Body of pancreas (tissue), 4 donors: ENCODE measurements around the gene CETP. TPM values are rescaled to one million over a fixed set of nuclear protein-coding genes. Genes with fewer than 3 reads are reported as not detected.

Experiments
- ATAC-seq: fragments of 150-250 bp; one replicate; pipeline ENCODE4 v1.9.1; 2016
- DNase-seq, 4 donors: peaks; one replicate each; pipeline ENCODE4 v3.0.0-alpha.2; 2019
- H3K27ac ChIP-seq, 4 donors: fragments of 200-600 bp; sonication (generic); 1 replicate in 3 of 4; 2 replicates in 1 of 4; pipeline versions ENCODE4 v1.5.1 to v1.6.1; 2016 to 2019; ENCODE audit warnings: mild to moderate bottlenecking in 1 of 4, mixed read lengths in 1 of 4, moderate library complexity in 1 of 4
- H3K27me3 ChIP-seq, 2 donors: fragments of 200-600 bp; sonication (generic); one replicate each; pipeline ENCODE4 v1.6.0; 2016; ENCODE audit warnings: mild to moderate bottlenecking in 1 of 2
- H3K36me3 ChIP-seq, 2 donors: fragments of 200-600 bp; sonication (generic); replicated peaks in 1 of 2; 2 replicates each; pipeline ENCODE4 v1.5.1; 2016; ENCODE audit warnings: low read depth in 2 of 2; ENCODE audit not compliant: insufficient read depth in 1 of 2
- H3K4me1 ChIP-seq: fragments of 200-600 bp; sonication (generic); one replicate; pipeline ENCODE4 v1.6.0; 2016
- H3K4me3 ChIP-seq, 2 donors: fragments of 200-600 bp; sonication (generic); 1 replicate in 1 of 2; 2 replicates in 1 of 2; pipeline ENCODE4 v1.5.1; 2016 to 2019
- H3K9me3 ChIP-seq, 3 donors: fragments of 200-600 bp; sonication (generic); 1 replicate in 2 of 3; 2 replicates in 1 of 3; pipeline ENCODE4 v1.5.1; 2016
- CTCF ChIP-seq, 7 experiments: fragments of 450-650 bp in 4 of 7; fragments of 200-600 bp in 3 of 7; sonication (generic) in 3 of 7; IDR thresholded peaks; one replicate each; pipeline ENCODE4 v1.5.1; 2016 to 2019; ENCODE audit warnings: antibody characterized with exemption in 7 of 7
- POLR2A ChIP-seq, 3 donors: fragments of 450-650 bp; IDR thresholded peaks; one replicate each; pipeline ENCODE4 v1.6.1; 2016; ENCODE audit warnings: antibody characterized with exemption in 3 of 3, mild to moderate bottlenecking in 2 of 3
- WGBS, 2 donors: methylation state at CpG; one replicate each; pipeline ENCODE4 v1.1.5; 2017; 5-methylcytosine and 5-hydroxymethylcytosine counted together
- intact Hi-C: fragments of 100-400 bp; cut with DNase I; formaldehyde crosslinking; loops from one replicate; pipeline ENCODE4 v1.15.1; 2023
- total RNA-seq, 2 donors: library from RNA; depleted of rRNA; stranded (reverse); fragments of >200 nt; gene quantifications; one replicate each; pipeline ENCODE4 v1.1.0, GENCODE V29; 2016

CETP gene
- total RNA-seq, 2 donors from 2014 or later = 0.66 TPM; not detected in 1

- DNase-seq = no peak
- H3K9me3 ChIP-seq = no peaks in the 10 kb centered on the region
- intact Hi-C loops = no loop called here
- TF ChIP-seq POLR2A (IDR thresholded peaks at IDR 0.05) = no peak
- TF ChIP-seq CTCF (IDR thresholded peaks at IDR 0.05) = no peak
- ATAC-seq = no peak
- no peaks in the 10 kb centered on the region for H3K27me3 ChIP-seq
- H3K36me3 ChIP-seq = peaks cover 0 to 18% of the 10 kb centered on the region in 2 donors
- WGBS, 2 donors = 49 to 54% methylated on average over 6 of the region's 6 CpGs
- no peak overlapping the region for H3K4me3 ChIP-seq
- peaks cover 46% of the 10 kb centered on the region for H3K4me1 ChIP-seq
- H3K27ac ChIP-seq = peak overlapping the region in 3 of 4 donors; percentile 20 to 82 (median 66)
Measured at GRCh38 chr16:56948234-56948633, 13.5 kb upstream of the CETP start.

GRCh38 chr16:56950051-56950450 is 11.7 kb upstream of the CETP start:
- Histone ChIP-seq H3K4me3 (no peak overlapping the region), H3K27ac (peak overlapping the region; percentile 34 to 82 (median 38)), H3K36me3 (peaks cover 0 to 3% of the 10 kb centered on the region in 2 donors), H3K9me3 (no peaks in the 10 kb centered on the region), H3K27me3 (no peaks in the 10 kb centered on the region), H3K4me1 (peaks cover 27% of the 10 kb centered on the region)
- 23 to 37% methylated on average over 4 of the region's 4 CpGs for WGBS, 2 donors
- peak in 1 of 4 donors; percentile 38 for DNase-seq
- ATAC-seq = no peak
- TF ChIP-seq CTCF (IDR thresholded peaks at IDR 0.05) = no peak
- no peak for TF ChIP-seq POLR2A (IDR thresholded peaks at IDR 0.05)
- intact Hi-C loops = no loop called here

- TF ChIP-seq POLR2A (IDR thresholded peaks at IDR 0.05) (no peak), CTCF (IDR thresholded peaks at IDR 0.05) (no peak)
- intact Hi-C loops = no loop called here
- WGBS, 2 donors = 38 to 53% methylated on average over 6 to 7 of the region's 7 CpGs
Measured at GRCh38 chr16:56950455-56950854, 11.3 kb upstream of the CETP start.

GRCh38 chr16:56950881-56951771 is 10.6 kb upstream of the CETP start:
- peak overlapping the region in 2 of 4 donors; percentile 37 to 82 for H3K27ac ChIP-seq
- no peak overlapping the region for H3K4me3 ChIP-seq
- WGBS, 2 donors = 27 to 39% methylated on average over 15 of the region's 15 CpGs
- H3K36me3 ChIP-seq = no peaks in the 10 kb centered on the region
- intact Hi-C loops = no loop called here
- H3K27me3 ChIP-seq = no peaks in the 10 kb centered on the region
- peak; percentile 69 for ATAC-seq
- peak in 1 of 3 donors; percentile 4 for TF ChIP-seq POLR2A (IDR thresholded peaks at IDR 0.05)
- peak; percentile 44 to 92 (median 71) for TF ChIP-seq CTCF (IDR thresholded peaks at IDR 0.05)
- DNase-seq = peak; percentile 72 to 81 (median 77)
- no peaks in the 10 kb centered on the region for H3K9me3 ChIP-seq
- peaks cover 18% of the 10 kb centered on the region for H3K4me1 ChIP-seq

More at GRCh38 chr16:56950455-56950854, 11.3 kb upstream of the CETP start:
- peak overlapping the region; percentile 34 to 82 (median 38) for H3K27ac ChIP-seq
- H3K4me1 ChIP-seq = peaks cover 23% of the 10 kb centered on the region
- no peak overlapping the region for H3K4me3 ChIP-seq
- no peaks in the 10 kb centered on the region for H3K36me3 ChIP-seq
- no peak for ATAC-seq
- no peak for DNase-seq
- no peaks in the 10 kb centered on the region for H3K27me3 ChIP-seq
- H3K9me3 ChIP-seq = no peaks in the 10 kb centered on the region
